Activated CD8-positive, alpha-beta memory T cell treated with anti-CD3 and anti-CD28 coated beads for 4 hours (primary cell): ENCODE data around the gene NONO.
"Not testable (repeated sequence)": the region's sequence is repeated elsewhere in the genome, so short reads cannot be mapped to it uniquely, and the experiment has no call there.

Experiments used
- DNase-seq, 2 donors: peaks; one replicate each; pipeline ENCODE4 v3.0.0-alpha.2; 2020; ENCODE audit warnings: low read depth in 2 of 2

The NONO gene, protein sequence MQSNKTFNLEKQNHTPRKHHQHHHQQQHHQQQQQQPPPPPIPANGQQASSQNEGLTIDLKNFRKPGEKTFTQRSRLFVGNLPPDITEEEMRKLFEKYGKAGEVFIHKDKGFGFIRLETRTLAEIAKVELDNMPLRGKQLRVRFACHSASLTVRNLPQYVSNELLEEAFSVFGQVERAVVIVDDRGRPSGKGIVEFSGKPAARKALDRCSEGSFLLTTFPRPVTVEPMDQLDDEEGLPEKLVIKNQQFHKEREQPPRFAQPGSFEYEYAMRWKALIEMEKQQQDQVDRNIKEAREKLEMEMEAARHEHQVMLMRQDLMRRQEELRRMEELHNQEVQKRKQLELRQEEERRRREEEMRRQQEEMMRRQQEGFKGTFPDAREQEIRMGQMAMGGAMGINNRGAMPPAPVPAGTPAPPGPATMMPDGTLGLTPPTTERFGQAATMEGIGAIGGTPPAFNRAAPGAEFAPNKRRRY

DNA sequence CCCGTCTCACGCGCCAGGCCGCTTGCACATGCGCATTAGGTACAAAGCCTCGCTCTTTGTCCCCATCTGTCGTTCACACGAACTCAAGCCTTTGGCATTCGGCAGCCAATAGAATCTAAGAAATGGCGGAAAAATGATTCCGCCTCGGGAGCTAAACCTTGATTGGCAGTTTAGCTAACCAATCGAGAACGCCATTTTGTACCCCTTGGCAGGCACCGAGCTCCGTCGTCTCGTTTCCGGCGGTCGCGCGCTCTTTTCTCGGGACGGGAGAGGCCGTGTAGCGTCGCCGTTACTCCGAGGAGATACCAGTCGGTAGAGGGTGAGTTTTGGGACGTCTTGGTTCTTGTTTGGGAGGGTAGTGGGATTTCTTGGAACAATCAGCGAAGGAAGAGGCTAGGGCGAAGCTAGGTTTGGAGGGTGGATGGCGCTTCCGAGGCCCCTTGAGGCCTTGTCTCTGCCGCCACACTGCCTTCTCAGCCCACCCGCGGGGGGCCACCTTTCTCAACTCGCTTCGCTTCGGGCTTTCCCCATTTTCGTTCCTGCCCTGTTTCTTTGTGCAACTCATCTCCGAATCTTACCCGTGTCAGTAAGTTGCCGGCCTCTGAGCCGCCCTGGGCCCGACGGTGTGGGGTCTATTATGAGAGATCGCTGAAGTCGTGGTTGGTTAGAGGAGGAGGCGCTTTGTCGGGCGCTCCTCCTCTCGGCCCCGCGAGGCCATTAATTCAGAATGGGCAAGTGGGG, at the start of gene NONO:
Gene NONO (plus strand): TSS at position 233 of the 741 bp plus-strand sequence. CDS start 7,003 bp downstream, outside the sequence.
- peak; percentile 53 to 79 for DNase-seq

DNA sequence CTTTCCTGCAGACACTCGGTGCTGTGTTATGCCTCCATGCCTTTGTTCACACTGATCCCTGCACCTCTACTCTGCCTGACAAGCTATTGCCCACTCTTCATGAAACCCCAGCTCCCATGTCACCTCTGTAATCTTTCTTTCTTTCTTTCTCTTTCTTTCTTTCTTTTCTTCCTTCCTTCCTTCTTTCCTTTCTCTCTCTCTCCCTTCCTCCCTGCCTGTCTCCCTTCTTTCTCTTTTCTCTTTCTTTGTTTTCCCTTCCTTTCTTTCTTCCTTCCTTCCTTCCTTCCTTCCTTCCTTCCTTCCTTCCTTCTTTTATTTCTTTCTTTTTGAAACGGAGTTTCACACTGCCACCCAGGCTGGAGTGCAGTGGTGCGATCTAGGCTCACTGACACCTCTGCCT, 48.0 kb upstream of the NONO start:
- no peak for DNase-seq

DNA sequence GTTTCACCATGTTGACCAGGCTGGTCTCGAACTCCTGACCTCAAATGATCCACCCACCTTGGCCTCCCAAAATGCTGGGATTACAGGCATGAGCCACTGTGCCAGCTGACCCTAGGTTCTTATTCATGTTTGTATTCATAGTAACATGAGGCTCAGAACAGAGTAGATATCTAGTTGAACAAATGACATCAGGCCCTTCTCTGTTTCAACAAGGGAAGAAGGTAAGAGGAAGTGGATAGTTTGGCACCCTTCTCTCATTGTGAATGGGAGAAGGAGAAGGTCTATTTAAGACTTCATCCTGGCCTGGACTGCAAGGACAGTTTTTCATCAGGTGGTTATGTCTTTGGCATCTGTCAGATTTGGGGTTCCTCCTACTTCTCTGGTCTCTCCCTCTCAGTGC, 46.6 kb upstream of the NONO start:
- DNase-seq: no peak

DNA sequence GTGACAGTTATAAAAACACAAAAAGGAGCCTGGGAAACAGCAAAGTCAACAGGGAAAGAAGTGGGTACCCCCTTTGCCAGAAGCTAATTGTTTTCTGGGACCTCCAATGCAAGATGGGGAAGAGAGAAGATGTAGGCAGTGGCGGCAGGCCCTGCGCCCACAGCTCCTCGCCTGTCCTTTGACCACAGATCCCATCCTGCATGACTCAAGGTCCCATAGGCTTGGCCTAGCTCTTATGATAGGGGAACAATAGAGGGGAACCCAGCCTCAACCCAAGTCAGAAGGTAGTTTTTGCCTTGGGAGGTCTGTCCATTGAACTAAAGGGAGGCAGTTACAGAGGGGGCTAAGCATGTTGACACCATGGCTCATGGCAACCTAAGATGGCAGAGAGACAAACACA, 43.7 kb upstream of the NONO start:
- DNase-seq: no peak

DNA sequence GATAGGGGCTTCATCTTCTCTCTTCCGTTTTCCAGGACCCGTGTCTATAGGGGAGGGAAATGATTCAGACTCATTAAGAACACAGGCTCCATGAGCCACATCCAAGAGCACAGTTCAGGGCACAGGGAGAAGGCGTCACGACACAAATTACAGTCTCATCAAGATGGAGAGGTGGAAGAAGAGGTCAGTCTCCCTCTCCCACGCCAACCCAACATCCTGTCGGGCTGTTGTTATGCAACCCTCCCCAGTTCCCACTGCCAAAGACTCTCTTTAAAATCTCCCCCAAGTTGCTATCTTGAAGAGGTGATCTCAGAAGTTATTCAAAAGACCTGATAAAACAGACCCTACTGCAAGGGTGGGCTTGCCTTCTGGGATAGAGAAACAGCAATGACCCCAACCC, 42.1 kb upstream of the NONO start:
- no peak for DNase-seq

DNA sequence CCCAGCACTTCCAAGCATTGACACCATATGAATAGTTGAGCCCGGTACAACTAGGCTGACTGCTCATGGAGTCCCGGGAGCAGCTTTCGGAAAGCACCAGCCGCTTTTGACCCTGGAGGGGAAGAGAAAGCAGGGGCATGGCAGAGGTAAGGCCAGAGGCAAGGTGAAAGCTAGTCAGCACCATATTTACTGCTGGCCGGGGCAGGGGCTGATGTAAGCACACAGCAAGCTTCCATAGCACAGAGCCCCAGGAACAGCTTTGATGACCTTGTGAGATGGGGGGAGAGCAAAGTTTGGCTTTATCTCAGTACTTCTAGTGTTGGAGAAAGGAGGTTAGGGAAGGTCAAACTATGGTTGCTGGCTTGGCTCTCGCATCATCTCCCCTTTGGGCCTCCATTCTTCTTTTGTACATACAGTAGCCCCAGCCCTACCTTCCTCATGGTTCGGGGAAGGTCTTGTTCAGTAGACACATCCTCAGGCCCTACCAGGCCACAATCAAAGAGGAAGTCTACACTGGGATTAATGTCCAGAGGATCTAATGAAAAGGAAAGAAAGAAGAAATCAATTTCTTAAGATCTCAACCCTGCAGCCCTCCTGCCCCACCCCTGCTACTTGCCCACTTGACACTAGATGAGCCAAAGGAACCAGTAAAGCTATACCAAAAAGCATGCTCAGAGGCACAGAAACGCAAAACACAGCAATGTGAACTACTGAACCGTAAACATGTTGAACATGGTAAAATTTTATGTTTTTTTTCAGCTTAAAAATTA, 38.9 kb upstream of the NONO start:
- DNase-seq: no peak

DNA sequence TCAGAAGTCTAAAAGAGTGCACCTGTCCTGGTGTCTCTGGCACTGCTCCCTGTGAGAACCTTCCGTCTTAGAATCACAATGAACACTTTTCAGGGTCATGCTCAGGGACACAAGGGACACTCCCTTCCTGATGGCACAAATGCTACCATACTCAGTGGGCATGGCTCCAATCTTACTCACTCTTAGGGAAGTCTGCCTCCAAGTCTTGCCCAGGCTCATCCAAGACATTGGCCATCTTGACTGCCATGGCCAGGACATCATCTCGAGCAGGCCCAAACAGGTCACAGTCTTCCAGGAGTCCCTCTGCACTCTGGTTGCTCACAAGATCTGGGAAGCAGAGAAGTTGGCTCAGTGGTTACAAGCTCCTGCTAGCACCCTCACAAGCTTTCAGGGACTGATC, 38.3 kb upstream of the NONO start:
- no peak for DNase-seq

DNA sequence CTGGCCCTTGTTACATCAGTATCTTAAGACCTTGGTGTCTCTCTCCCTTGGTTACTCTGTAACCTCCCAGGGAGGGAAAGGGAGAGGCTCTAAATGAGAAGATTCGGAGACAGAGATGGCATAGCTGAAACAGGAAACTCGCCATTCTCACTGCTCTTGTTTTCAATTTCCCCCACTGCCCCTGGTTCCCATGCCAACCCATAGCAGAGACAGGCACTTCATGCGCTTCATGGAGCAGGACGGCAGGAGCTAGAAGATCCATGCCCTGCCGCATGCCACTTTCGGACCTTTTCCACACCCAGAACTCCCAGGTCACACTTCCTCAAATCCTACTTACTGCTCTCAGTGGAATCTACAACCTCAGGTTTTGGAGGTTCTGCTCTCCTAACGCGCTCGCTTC, 32.6 kb upstream of the NONO start:
- DNase-seq: no peak

DNA sequence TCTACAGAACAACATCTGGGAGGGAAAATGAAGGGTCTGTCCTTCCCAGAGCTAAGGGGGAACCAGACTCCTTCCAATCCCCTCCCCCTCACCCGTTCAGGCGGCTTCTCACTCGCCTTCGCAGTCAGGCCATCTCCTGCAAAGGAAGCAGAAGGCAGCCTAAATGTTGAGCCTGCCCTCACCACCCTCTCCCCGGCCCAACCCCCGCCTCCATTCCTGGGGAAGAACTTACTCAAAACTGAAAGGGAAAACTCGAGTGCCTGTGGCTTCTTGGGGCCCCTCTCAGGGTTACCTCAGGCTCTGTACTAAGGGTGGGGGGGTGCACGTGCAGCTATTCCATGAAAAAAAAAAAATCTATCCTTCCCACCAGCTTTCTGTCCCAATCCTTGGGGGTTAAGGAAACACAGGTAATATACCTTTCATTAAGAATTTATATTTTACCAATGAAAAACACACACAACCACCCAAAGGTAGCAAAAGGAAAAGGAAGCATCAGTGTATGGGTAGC, 31.9 kb upstream of the NONO start:
- DNase-seq: no peak

DNA sequence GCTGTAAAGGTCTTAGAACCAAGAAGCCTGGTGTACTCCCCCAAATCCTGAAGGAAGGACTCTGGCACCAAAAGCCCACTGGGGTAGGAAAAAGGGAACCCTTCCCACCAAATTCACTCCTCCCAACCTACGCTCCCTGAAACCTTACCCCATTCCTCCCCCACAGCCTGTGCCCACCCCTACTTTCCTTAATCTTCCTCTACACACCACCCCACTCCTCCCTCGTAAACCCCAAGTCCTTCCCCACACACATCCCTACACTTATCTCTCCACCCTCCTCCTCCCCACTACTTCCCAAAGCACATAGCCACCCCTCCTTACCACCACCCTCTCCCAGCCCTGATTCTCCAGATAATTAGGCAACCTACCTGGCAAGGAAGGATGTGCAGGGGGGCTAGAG, 31.2 kb upstream of the NONO start:
- DNase-seq: no peak

DNA sequence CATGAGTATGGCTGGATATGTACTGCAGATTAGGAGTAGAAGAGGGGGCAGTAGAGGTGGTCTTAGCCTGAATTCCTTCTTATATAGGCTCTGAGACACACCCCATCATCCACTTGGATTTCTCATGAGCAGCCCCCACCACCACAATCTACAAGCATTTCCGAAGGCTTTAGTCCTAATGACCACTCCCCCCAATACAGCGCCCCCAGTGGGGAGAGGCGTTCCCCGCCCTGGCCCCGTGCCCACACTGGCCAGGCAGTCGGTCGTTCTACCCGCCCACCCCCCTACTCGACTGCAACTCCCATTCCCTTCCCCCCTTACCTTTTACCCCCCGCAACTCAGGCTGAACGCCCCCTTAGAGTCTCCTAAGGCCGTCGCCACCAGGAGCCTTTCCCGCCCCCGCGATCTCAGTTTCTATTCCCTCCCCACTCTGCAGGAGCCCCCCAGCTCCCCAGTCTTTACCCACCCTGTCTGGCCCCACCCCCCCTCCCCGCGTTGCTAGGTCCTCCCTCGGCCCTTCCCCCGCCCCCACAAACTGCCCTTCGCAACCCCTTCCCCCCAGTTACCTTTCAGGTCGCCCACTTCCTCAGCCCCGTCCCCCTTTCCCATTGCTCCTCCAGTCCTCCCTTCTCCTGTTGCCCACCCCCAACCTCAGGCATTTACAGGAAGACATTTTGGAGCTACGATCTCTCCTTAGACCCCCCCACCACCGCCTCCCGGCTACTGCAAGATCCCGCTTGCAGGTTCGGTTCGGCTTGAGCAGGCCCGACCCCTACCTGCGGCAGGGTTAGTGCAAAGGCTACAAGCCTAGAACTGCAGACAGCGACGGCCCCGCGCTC, 30.0 kb upstream of the NONO start:
- DNase-seq: no peak

DNA sequence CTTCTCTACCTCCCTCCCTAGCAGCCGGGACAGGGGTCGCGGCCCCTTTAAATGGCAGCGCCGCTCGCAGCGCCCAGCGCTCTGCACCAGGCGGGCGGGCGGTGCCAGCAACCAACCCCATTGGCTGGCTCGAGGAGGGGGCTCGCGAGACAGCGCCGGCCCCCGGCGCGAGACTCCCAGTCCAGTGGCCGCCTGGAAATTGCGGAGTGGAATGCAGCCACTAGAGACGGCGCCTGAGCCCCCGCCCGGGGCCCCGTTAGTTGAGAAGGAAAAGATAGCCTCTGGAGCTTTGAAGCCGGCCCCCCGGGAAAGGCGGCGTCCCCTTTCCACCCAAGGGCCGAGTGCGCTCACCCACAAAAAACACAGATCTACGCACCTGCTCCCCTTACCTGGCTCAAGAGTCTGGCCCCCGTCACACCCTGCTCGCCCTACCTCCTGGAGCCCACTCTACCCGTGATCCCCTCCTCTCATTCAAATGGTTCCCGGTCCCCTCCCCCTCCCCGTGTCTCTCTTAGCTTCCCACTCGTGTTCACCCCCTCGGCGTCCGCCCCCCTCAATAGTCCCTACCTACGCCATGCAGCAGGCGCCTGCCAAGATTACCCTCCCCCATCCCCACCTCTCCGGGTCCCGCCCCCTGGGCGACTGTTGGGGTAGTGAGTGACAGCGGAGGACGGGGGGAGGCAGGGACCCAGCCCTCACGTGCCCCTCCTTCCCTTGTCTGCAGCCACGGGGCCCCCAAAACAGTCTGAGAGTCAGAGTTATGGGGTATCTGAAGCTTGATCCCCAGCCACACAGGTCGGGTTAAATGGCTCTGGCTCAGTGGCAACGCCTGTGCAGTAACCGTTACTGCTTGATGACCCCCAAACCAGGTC, 29.1 kb upstream of the NONO start, which contains the start of gene ZMYM3:
Gene ZMYM3 (minus strand): TSS at position 49 of the 872 bp plus-strand sequence. CDS start 885 bp downstream, outside the sequence.
- peak; percentile 52 to 58 for DNase-seq

DNA sequence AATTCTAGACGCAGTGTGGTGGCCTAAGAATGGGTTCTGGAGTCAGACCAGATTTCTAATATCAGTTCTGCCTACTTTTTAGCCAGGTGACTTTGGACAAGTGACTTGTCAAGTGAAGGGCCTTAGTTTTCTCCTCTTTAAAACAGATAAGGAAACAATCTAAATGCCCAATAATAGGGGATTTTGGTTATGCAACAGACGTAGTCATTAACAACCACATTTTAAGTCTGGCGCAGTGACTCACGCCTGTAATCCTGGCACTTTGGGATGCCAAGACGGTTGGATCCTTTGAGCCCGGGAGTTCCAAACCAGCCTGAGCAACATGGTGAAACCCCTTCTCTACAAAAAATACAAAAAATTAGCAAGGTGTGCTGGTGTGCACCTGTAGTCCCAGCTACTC, 27.4 kb upstream of the NONO start:
- DNase-seq: no peak

DNA sequence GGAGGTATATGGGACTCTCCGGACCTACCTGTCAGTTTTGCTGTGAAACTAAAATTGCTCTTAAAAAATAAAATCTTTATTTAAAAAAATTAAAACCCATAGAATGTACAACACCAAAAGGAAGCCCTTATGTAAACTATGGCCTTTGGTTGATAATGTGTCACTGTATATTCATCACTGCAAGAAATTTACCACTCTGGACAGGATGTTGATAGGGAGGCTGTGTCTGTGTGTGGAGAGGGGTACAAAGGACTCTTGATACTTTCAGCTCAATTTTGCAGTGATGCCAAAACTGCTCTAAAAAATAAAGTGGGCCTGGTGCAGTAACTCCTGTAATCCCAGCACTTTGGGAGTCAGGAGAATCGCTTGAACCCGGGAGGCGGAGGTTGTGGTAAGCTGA, 26.6 kb upstream of the NONO start:
- DNase-seq: no peak

DNA sequence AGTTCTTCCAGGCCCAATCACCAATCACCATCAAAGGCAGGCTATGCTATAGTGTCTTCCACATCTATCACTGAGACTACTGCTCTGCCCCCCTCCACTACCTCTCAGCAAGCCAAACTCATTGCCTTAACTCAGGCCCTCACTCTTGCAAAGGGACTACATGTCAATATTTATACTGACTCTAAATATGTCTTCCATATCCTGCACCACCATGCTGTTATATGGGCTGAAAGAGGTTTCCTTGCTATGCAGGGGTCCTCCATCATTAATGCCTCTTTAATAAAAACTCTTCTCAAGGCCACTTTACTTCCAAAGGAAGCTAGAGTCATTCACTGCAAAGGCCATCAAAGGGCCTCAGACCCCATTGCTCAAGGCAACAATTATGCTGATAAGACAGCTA, 14.8 kb upstream of the NONO start:
- not testable (repeated sequence) for DNase-seq

DNA sequence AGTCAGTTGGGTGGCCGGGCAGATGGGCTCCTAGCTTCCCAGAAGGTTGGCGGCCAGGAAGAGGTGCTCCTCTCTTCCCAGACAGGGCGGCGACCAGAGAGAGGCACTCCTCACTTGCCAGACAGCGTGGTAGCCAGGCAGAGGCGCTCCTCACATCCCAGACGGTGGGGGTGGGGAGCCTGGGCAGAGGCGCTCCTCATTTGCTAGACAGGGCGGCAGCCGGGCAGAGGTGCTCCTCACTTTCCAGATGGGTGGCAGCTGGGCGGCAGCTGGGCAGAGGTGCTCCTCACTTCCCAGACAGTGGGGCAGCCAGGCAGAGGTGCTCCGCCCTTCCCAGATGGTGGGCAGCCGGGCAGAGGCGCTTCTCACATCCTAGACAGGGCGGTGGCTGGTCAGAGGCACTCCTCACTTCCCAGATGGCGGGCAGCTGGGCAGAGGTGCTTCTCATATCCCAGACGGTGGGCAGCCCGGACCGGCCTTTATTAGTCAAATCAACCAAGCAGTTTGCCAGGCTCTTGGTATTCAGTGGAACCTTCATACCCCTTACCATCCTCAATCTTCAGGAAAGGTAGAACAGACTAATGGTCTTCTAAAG, 13.5 kb upstream of the NONO start:
- no peak for DNase-seq

DNA sequence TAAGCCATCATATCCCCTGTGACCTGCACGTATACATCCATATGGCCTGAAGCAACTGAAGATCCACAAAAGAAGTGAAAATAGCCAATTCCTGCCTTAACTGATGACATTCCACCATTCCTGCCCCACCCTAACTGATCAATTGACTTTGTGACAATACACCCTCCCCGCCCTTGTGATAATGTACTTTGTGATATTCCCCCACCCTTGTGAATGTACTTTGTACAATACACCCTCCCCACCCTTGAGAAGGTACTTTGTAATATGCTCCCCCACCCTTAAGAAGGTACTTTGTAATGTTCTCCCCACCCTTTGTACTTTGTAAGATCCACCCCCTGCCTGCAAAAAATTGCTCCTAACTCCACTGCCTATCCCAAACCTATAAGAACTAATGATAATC, 11.1 kb upstream of the NONO start:
- DNase-seq: not testable (repeated sequence)

DNA sequence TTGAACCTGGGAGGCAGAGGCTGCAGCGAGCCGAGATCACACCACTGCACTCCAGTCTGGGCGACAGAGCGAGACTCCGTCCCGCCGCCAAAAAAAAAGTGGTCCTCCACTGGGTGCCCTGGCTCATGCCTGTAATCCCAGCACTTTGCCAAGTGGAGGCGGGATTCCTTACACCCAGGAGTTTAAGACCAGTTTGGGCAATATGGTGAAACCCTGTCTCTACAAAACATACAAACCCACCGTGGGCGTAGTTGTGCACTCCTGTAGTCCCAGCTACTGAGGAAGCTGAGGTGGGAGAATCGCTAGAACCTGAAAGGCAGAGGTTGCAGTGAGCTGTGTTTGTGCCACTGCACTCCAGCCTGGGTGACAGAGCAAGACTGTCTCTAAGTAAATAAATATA, 2.1 kb upstream of the NONO start:
- DNase-seq: not testable (repeated sequence)

DNA sequence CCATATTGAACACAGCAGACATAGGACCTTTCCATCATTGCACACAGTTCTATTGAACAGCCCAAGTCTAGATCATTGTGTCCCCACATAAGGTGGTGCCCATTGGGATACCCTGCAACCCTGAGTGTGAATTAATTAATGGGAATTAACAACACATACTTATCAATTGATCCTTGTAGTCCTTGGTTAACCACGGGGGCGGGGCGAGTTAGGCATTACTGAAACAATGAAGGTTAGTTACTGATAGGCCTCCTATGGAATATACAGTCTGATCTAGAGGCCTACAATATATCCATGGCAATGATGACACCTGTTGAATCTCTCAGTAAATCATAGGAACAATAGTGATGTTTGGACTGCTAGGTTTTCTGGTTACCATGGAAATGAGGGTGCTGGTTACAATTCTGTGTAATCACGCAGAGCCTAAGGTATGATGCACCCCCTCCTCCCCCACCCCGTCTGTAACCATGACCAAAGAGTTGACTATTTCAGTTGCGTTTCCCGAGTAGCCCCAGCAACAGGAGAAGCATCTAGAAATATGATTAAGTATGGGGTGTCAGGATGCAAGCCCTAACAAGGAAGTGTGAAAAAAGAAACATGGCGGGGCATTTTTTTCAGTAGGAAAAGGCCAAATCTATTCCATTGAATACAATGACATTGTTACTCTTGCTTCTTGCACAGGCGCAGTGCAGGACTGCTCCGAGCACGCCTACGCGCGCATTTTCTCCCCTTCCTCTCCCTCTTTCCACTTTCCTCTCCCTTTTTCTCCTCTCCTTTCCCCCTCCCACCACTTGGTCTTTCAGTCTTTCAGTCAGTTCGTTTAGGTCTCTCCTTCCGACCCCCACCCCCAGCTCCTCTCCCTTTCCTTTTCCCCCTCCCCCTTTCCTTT, 677 bp upstream of the NONO start:
- DNase-seq: peak in 1 of 2 donors; percentile 3
